GM12865 (cell line): ENCODE measurements around the gene TRIM5.
"Not testable (repeated sequence)": the region's sequence is repeated elsewhere in the genome, so short reads cannot be mapped to it uniquely, and the experiment has no call there.

Experiments
- DNase-seq: peaks from one replicate; pipeline ENCODE4 v3.0.0; 2010; ENCODE audit warnings: low read depth
- H3K4me3 ChIP-seq: 2 replicates; pipeline ENCODE4 v1.5.1; 2011; ENCODE audit warnings: mild to moderate bottlenecking, low read depth, low read length, control low read depth
- TF ChIP-seq, protein P1 (sequence below): IDR thresholded peaks from 2 replicates; pipeline ENCODE4 v1.5.1; 2011; ENCODE audit warnings: low read length, control low read depth, low read depth, inconsistent platforms; ENCODE audit not compliant: insufficient read depth; ENCODE audit errors: missing control alignments

TRIM5 gene

DNA sequence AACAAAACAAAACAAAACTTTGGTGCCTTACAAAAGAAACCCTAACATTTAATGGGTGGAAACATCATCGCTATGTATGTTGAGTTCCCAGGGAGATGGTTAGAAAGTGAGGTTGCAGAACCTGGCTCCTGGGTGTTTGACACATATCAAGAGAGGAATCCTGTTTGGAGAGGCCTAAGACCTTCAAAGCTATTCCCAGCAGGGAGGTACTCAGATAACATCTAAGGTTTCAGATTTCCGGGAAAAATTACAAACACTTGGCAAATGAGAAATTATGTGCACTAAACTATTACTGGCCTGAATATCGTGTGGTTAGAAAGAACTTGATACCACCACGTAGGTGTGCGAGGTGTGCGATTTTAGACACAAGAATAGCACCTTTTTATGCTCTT, 18.5 kb downstream of the TRIM5 start:
- DNase-seq: no peak
- TF ChIP-seq, protein P1, sequence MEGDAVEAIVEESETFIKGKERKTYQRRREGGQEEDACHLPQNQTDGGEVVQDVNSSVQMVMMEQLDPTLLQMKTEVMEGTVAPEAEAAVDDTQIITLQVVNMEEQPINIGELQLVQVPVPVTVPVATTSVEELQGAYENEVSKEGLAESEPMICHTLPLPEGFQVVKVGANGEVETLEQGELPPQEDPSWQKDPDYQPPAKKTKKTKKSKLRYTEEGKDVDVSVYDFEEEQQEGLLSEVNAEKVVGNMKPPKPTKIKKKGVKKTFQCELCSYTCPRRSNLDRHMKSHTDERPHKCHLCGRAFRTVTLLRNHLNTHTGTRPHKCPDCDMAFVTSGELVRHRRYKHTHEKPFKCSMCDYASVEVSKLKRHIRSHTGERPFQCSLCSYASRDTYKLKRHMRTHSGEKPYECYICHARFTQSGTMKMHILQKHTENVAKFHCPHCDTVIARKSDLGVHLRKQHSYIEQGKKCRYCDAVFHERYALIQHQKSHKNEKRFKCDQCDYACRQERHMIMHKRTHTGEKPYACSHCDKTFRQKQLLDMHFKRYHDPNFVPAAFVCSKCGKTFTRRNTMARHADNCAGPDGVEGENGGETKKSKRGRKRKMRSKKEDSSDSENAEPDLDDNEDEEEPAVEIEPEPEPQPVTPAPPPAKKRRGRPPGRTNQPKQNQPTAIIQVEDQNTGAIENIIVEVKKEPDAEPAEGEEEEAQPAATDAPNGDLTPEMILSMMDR: no peak
- no peak overlapping the region for H3K4me3 ChIP-seq

DNA sequence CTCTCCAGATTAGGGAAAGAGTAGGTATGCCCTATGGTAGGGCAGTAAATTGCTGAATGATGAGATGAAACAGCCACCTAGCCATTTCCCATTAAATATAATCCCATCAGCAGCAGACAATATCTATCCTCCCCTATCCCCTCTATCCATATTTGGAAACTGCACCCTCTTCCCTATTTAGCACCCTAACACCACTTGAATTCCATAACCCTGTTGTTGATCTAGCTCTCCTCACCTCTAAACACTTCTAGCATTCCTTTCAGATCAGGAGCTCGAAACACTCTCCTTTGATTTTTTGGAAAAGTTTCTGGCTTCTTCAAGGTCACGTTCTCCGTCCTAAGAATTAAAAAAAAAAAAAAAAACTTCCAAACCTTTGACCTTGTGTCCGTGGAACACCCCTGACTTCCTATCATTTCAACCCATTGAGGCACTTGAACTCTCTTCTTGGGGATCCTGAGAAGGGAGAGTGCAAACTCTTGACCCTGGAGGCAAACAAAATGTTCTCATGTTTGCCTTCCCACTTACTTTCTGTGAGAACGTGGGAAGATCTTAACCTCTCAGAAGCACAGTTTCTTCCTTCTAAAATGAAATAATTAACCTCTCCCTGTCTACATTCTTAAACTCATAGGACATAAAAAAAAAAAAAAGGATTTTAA, 19.0 kb downstream of the TRIM5 start:
- no peak for DNase-seq
- TF ChIP-seq, protein P1: no peak

DNA sequence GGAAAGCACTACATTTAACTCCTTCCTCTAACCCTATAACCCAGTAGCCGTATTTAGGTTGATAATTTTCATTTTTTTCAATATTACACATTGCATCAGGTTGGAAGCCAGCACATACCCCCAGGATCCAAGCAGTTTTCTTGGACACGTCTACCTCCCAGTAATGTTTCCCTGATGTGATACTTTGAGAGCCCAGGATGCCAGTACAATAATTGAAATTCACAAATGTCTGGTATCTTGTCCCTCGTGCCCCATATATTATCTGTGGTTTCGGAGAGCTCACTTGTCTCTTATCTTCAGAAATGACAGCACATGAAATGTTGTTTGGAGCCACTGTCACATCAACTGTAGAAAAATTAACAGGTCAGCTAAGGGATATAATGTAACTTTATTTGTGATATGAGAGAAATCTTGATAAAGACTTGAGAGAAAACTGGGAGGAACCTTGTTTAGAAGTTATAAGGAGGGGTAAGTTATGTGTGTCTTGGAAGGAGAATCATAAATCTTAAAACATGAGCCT, 19.8 kb downstream of the TRIM5 start:
- H3K4me3 ChIP-seq: no peak overlapping the region
- TF ChIP-seq, protein P1: no peak
- no peak for DNase-seq

More for the DNA sequence above, 19.0 kb downstream of the TRIM5 start:
- H3K4me3 ChIP-seq: no peak overlapping the region

DNA sequence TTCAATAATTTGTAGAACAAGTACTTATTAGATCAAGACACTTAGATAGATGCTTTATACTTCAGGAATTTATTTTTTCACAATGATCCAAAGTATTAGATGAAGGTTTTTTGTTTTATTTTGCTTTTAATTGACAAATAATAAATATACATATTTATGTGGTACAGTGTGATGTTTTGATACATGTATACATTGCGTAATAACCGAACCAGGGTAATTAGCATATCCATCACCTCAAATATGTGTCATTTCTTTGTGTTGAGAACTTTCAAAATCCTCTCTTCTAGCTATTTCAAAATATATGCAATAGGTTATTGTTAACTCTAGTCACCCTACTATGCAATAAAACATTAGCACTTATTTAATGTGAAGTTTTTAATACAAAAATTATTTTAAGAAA, 21.4 kb downstream of the TRIM5 start:
- TF ChIP-seq, protein P1: no peak
- no peak overlapping the region for H3K4me3 ChIP-seq
- no peak for DNase-seq

DNA sequence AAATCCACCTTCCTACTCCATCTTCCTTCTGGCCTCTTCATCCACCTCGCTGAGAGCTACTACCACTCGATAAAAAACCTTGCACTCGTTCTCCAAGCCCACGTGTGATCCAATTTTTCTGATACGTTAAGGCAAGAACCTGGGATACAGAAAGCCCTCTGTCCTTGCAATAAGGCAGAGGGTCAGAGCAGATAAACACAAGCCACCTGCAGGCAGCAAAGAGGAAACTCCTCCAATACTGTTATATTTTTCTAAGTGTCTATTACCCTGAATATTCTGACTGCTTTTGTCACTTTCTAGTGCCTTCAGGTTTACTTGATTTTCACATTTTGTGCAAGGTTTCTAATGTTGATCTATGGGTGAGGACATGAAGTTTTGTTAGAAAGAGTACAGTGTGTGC, 26.6 kb downstream of the TRIM5 start:
- no peak overlapping the region for H3K4me3 ChIP-seq
- DNase-seq: no peak
- TF ChIP-seq, protein P1: no peak

DNA sequence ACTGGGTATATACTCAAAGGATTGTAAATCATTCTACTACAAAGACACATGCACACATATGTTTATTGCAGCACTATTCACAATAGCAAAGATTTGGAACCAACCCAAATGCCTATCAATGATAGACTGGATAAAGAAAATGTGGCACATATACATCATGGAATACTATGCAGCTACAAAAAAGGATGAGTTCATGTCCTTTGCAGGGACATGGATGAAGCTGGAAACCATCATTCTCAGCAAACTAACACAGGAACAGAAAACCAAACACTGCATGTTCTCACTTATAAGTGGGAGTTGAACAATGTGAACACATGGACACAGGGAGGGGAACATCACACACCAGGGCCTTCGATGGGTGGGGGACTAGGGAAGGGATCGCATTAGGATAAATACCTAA, 27.9 kb downstream of the TRIM5 start:
- not testable (repeated sequence) for DNase-seq, H3K4me3 ChIP-seq

DNA sequence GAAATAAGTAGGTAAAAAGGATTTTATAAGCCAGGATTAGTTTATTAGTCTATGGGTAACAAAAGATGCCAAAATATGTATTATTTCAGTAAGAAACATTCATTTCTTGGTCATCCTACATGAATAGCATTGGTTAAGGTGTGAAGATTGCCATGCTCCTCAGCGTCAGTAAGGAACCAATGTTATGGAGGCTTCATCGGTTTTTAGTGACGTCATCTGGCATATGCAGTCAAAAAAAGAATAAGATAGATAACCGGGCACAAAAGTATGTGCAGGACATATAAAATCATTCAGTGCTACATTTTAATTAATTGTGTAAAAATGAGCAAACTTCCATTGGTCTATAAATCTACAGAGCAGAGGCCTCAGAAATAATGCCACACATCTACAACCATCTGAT, 29.4 kb downstream of the TRIM5 start:
- H3K4me3 ChIP-seq: no peak overlapping the region
- TF ChIP-seq, protein P1: no peak
- no peak for DNase-seq

DNA sequence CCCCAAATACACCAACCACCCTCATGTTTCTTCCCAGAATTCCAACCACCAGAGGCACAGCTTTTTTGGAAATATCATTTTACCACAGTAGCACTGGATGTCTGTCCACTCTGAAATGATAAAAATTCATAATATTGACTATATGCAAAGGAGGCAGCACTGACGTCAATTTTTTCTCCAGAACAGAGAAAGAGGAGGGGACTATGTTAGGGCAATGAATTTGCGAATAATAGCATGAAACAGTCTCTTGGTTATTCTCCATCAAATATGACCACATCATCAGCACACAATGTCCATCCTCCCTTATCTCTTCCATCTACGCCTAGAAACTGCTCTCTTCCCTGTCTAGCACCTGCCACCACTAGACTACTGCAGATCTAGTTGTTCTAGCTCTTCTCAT, 38.7 kb downstream of the TRIM5 start:
- DNase-seq: no peak
- no peak overlapping the region for H3K4me3 ChIP-seq
- TF ChIP-seq, protein P1: no peak
